DND-41 (cell line): ENCODE measurements around the gene KLF6.

Experiments used
- EZH2 ChIP-seq: IDR thresholded peaks from 3 replicates; pipeline ENCODE4 v1.6.1; 2012; ENCODE audit warnings: borderline replicate concordance, low read depth, mild to moderate bottlenecking, moderate library complexity, low read length, inconsistent platforms; ENCODE audit not compliant: severe bottlenecking
- TF ChIP-seq, protein P1 (sequence below): IDR thresholded peaks from 2 replicates; pipeline ENCODE4 v1.5.1; 2012; ENCODE audit warnings: borderline replicate concordance, low read length, moderate library complexity, mild to moderate bottlenecking; ENCODE audit not compliant: poor library complexity, severe bottlenecking; ENCODE audit errors: extremely low read depth

GRCh38 chr10:3829156-3830050, 44.4 kb upstream of the KLF6 start:
- TF ChIP-seq, protein P1, sequence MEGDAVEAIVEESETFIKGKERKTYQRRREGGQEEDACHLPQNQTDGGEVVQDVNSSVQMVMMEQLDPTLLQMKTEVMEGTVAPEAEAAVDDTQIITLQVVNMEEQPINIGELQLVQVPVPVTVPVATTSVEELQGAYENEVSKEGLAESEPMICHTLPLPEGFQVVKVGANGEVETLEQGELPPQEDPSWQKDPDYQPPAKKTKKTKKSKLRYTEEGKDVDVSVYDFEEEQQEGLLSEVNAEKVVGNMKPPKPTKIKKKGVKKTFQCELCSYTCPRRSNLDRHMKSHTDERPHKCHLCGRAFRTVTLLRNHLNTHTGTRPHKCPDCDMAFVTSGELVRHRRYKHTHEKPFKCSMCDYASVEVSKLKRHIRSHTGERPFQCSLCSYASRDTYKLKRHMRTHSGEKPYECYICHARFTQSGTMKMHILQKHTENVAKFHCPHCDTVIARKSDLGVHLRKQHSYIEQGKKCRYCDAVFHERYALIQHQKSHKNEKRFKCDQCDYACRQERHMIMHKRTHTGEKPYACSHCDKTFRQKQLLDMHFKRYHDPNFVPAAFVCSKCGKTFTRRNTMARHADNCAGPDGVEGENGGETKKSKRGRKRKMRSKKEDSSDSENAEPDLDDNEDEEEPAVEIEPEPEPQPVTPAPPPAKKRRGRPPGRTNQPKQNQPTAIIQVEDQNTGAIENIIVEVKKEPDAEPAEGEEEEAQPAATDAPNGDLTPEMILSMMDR = no peak
- no peak for TF ChIP-seq EZH2
